GM12892 (cell line): ENCODE measurements around the gene ZNF438.

Source experiments
- POLR2A ChIP-seq: IDR thresholded peaks from 2 replicates; pipeline ENCODE4 v1.6.1; 2011; ENCODE audit warnings: low read depth, low read length, control low read depth
- POLR2AphosphoS5 ChIP-seq: IDR thresholded peaks from 2 replicates; pipeline ENCODE4 v1.6.1; 2011; ENCODE audit warnings: low read depth, low read length, control low read depth

DNA sequence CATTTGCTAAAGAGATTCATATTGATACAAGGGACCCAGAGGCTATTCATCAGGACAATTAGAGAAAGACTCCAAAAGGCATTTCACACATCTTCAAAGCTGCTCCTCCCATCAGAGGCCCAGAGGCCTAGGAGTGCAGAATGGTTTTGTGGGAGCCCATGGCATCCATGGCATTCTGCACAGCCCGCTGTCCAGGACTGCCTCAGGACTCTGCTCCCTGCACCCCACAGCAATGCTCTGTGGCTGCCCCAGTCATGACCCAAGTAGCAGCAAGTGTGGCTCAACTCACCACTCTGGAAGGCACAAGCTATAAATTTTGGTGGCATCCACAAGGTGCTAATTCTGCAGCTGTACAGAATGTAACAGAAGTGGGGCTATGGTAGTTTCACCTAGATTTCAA lies 38.5 kb downstream of the ZNF438 start:
- TF ChIP-seq POLR2A (no peak), POLR2AphosphoS5 (no peak)
